Epidermal melanocyte (primary cell): ENCODE measurements around the gene SEH1L.
"Not testable (repeated sequence)": the region's sequence is repeated elsewhere in the genome, so short reads cannot be mapped to it uniquely, and the experiment has no call there.

Experiments used
- DNase-seq: peaks from one replicate; pipeline ENCODE4 v3.0.0; 2011; ENCODE audit warnings: low spot score; ENCODE audit not compliant: insufficient read length

SEH1L gene

DNA sequence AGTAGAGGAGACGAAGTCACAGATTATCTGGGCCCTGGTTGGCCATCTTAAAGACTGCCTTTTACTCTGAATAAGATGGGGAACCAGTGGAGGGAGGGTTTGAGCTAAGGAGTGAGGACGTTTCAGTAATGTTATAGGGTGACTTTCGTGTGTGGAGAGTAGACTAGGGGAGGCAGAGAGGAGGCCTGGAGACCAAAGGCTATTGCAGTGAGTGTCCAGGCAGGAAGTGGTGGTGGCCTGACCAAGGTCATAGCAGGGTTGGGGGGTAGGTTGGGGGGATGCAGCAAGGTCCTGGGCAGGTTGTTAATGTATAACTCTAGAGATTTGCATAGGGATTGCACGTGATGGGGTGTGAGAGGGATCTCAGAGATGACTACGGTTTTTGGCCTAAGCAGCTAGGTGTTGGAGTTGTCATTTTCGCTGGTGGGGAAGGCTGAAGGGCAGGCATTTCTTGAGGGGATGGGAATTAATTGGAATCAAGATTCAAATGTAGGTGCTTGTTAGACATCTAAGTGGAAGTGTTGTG is 48.2 kb downstream of the SEH1L start:
- no peak for DNase-seq

GRCh38 chr18:12996661-12997292 is 49.0 kb downstream of the SEH1L start:
- no peak for DNase-seq

DNA sequence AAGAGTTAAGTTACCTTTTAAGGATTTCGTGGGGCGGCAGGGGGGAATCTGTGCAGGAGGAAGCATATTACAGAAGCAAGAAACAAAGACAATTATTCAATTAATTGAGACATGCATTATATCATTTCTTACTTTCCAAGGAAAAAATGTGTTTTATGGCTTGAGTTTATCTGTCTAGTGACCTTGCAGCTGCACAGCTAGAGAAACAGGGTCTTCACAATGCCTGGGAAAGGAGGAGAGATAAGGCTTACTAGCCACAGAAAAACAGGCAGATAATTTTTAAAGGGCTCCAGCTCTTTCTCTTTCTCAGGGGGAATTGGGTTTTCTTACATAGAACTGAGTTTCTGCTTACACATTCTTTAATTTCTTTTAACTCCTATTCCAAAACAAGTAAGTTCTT is 49.5 kb downstream of the SEH1L start:
- DNase-seq = not testable (repeated sequence)

DNA sequence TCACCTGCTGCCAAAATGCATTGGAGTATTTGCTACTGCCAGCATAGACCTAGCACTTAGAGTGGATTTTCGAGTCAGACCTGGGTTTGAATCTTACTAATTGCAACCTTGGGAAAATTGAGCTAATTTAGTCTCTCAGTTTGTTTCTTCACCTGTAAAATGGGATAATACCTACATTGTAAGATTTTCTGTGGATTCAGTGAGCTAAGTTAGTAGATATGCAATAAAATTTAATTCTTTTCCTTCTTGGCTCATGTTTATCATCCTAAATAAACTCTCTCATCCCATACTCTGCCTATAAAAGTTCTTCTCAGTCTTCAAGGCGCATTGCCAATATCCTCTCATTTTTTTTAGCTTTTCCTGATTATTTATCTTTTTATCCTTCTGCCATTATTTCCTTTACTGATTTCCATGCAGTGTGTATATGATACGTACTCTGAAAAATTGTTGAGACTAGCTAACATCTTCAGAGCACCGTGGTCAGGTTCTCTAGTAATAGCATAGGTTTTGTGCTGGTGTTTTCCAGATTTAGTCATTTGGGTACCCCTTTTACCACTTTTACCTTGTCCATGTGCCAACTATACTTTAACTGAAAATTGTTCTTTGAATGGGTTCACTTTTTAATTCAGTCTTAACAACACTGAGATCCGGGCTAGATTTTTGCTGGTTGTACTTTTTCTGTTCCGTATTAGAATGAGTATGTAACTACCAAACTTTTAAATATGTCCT is 50.7 kb downstream of the SEH1L start:
- DNase-seq = no peak

DNA sequence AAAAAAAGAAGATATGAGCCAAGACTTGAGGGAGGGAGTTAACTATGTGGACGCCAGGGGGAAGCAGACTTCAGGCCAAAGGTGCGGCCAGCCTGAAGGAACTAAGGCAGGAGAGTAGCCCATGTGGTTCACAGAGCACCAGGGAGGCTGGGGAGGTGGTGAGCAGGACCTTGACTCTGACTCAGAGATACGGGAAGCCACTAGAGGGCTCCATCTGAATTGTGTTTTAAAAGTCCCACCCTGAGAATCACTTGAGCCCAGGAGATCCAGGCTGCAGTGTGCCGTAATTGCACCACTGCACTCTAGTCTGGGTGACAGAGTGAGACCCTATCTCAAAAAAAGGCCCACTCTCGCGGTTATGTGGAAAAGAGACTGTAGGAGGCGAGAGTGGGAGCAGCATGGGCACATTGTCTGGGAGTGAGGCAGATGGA is 55.7 kb downstream of the SEH1L start:
- DNase-seq = no peak

GRCh38 chr18:13004396-13004795 is 56.6 kb downstream of the SEH1L start:
- DNase-seq = no peak

DNA sequence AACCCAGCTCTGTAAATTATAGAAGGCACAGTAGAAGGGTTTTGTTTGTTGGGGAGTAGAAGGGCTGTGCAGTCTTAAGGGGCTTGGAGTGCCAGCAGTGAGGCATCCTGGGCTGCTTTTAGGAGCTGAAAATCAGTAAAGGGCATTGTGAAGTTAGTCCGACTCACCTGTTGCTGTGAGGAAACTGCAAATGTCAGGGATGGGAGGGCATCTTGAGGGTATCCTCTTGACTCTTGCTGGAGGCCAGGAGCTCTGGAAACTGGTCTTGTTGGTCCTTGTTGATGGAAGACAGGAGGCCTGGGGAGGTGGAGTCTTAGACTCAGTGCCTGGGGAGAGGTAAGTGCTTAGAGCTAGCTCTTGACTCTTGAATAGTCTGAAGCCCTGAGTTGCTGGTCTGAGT is 57.5 kb downstream of the SEH1L start:
- DNase-seq = no peak

GRCh38 chr18:13006531-13007247 is 58.9 kb downstream of the SEH1L start:
- DNase-seq = no peak

GRCh38 chr18:13007248-13007560 is 59.4 kb downstream of the SEH1L start:
- DNase-seq = no peak

DNA sequence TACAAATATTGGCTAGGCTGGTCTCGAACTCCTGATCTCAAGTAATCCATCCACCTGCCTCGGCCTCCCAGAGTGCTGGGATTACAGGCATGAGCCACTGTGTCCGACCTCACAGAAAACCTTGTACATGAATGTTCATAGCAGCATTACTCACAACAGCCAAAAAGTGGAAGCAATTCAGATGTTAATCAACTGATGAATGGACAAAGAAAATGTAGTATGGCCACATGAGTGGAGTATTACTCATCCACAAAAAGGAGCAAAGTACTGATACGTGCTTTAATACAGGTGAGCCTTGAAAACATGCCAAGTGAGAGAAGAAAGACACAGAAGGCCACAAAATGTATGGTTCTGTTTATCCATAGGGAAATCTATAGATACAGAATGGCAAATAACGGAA is 63.9 kb downstream of the SEH1L start:
- DNase-seq = no peak

DNA sequence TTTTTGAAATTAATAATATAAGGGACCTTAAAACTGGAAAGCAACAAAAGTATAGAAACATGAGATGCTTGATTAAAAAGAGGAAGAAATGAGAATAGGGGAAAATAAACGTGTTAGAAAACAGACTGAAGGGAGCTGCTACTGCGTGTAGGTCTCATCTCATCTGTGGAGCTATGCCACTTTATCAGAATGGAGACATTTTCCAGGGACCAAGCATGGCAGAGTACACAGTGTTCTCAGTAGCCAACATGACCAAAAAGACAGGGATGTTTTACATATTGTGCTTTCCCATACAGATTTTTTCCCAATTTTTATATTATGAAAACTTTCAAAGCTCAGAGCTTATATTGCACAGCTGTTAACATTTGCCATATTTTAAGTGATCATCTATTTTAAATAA is 66.4 kb downstream of the SEH1L start:
- DNase-seq = no peak

GRCh38 chr18:13014818-13015217 is 67.0 kb downstream of the SEH1L start:
- no peak for DNase-seq

- no peak for DNase-seq
These were observed 69.5 kb downstream of the SEH1L start for GRCh38 chr18:13017247-13017875.

- DNase-seq = no peak
These were observed 70.6 kb downstream of the SEH1L start for GRCh38 chr18:13018374-13018773.

DNA sequence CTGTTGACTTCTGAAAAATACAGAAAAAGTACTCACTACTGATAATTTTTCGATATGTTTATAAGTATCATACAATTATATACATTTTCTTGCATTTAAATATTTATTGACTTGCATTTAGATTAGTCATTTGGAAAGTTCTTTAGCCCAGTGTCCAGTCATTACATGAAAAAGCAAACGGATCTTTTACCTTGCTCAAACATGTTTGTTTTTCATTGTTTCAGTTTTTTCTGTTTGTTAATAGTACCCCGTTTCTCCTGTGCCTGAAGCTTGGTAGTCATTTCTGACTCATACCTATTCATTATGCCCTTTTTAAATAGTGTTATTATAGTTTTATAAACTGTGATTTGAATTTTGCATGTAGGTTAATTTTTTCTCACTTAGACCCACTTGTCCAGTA is 71.5 kb downstream of the SEH1L start:
- DNase-seq = no peak

DNA sequence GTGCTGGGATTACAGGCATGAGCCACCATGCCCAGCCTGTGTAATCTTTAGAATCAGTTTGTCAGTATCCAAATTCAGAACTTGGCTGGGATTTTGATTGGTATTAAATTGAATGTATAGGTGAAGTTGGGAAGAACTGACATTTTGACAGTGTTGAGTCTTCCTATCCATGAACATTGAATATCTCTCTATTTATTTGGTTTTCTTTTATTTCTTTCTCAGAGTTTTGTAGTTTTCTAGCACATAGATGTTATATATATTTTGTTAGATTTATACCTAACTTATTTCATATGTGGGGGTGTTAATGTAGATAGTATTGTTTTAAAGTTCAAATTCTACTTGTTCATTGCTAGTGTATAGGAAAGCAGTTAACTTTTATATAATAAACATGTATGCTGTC is 74.8 kb downstream of the SEH1L start:
- DNase-seq = no peak

DNA sequence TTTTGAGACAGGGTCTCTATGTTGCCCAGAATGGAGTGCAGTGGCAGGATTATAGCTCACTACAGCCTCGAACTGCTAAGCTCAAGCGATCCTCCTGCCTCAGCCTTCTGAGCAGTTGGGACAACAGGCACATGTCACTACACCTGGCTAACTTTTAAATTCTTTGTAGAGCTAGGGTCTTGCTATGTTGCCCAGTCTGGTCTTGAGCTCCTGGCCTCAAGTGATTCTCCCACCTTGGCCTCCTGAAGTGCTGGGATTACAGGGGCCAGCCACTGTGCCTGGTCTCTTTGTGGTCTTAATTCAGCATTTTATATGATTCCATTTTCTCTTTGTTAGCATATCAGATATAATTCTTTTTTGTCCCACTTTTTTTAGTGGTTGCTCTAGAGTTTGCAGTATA is 77.4 kb downstream of the SEH1L start:
- DNase-seq = no peak

- DNase-seq = no peak
These were observed 78.9 kb downstream of the SEH1L start for GRCh38 chr18:13026583-13027270.

DNA sequence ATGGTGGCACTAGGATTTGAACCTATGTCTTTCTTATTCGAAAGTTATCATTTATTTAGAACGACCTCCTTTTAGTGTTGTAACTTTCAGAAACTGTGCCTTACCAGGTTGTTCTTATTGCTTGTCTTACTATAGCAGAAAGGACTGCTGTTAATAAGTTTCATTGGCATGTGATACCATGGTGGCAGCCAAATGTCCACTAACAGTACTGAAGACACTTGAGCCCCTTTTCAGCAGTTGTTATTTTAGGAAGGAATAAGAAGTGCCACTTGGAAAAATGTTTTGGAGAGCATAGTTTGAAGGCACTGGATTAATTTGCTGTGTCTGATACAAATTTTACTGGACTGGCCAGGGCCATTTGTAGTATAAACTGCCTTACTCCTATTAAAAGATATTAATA is 81.1 kb downstream of the SEH1L start:
- DNase-seq = no peak

- DNase-seq = no peak
These were observed 84.4 kb downstream of the SEH1L start for GRCh38 chr18:13032173-13032572.

DNA sequence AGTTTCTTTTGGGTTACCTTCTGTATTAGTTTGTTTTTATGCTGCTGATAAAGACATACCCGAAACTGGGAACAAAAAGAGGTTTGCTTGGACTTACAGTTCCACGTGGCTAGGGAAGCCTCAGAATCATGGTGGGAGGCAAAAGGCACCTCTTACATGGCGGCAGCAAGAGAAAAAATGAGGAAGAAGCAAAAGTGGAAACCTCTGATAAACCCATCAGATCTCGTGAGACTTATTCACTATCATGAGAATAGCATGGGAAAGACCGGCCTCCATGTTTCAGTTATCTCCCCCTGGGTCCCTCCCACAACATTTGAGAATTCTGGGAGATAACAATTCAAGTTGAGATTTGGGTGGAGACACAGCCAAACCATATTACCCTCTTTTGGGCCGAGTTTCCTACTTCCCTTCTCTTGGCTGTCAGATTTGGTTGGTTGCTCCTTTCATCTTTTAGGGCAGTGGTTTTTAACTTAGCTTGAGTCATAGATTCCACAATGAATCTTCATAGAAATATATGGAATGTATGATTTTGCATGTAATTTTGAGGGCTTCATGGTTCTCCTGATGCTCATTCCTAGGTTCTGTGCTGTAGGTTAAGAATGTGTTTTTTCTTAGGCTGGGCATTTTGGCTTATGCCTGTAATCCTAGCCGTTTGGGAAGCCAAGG is 87.6 kb downstream of the SEH1L start:
- no peak for DNase-seq
